Activated CD8-positive, alpha-beta memory T cell treated with anti-CD3 and anti-CD28 coated beads, Interleukin-2, amount 50 U/mL, for 48 hours (primary cell): Measurements from ENCODE around the gene NPSR1.

ENCODE experiments used
- DNase-seq: peaks from one replicate; pipeline ENCODE4 v3.0.0-alpha.2; 2020

The NPSR1 gene

GRCh38 chr7:34723338-34723737 lies 65.3 kb downstream of the NPSR1 start:
- DNase-seq = no peak

DNA sequence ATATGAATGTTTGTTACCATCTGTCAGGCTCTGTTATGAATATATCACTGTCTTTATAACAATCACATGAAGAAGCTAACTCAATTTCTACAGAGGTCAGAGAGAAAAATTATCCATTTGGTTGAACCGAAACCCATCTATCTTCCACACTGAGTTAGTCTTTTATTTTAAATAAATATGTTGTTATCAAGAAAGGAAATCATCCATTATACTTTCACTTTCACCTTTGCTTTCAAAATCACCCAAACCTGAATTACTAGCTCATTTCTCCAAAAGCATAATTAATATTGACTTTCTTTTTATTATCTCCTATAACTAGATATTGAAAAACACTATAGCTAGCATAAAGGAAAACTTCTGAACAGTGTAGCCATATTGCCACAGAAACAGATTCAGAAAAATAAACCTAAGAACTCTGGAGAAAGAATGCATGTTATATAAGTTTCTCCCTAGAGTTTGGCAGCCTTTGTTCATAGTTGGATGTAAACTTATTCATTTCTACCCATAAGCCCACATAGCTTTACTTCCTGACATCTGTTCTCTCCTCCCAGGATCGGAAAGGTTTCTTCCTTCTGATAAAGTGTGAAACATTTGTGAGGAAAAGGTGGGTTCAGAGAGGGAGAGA lies 66.0 kb downstream of the NPSR1 start:
- DNase-seq = no peak

GRCh38 chr7:34726221-34726620 lies 68.2 kb downstream of the NPSR1 start:
- no peak for DNase-seq

DNA sequence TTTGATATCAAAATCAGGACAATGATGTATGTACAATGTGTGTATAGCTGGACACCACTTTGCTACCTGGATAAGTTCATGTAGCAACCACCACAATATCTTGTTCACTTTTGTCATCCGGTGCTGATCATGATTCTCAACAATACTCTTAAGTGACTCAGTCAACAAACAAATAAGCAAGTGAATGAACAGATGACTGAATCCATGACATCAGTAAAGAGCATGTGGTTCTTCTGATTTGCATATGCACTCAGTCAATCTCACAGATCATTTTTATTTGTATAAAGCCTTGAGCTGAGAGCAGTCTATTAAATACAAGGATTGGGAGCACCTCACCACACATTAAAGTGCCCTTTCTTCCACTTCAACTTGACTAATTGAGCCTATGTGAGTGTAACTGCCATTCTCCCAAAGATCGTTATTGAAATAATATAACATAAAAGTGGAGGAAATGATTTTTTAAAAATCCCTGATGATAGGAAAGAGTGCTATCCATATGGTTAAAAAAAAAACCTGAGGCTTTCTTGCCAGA lies 69.5 kb downstream of the NPSR1 start:
- no peak for DNase-seq

GRCh38 chr7:34728156-34728555 lies 70.1 kb downstream of the NPSR1 start:
- DNase-seq = no peak

GRCh38 chr7:34734771-34735170 lies 76.8 kb downstream of the NPSR1 start:
- no peak for DNase-seq

- DNase-seq = no peak
These were observed 77.5 kb downstream of the NPSR1 start for GRCh38 chr7:34735526-34735925.

DNA sequence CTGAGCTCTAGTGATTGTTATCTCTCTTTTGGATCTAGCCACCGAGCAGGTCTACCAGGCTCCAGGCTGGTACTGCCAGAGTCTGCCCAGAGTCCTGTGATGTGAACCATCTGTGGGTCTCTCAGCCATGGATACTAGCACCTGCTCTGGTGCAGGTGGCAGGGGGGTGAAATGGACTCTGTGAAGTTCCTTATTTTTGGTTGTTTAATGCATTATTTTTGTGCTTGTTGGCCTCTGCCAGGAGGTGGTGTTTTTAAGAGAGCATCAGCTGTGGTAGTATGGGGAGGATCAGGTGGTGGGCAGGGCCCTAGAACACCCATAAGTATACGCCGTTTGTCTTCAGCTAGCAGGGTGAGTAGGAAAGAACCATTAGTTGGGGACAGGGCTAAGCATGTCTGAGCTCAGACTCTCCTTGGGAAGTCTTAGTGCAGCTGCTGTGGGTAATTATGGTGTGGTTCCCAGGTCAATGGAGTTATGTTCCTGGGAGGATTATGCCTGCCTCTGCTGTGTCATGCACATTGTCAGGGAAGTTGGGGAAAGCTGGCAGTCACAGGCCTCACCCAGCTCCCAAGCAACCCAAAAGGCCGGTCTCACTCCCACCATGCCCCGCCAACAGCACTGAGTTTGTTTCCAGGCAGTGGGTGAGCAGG lies 81.8 kb downstream of the NPSR1 start:
- DNase-seq = no peak

DNA sequence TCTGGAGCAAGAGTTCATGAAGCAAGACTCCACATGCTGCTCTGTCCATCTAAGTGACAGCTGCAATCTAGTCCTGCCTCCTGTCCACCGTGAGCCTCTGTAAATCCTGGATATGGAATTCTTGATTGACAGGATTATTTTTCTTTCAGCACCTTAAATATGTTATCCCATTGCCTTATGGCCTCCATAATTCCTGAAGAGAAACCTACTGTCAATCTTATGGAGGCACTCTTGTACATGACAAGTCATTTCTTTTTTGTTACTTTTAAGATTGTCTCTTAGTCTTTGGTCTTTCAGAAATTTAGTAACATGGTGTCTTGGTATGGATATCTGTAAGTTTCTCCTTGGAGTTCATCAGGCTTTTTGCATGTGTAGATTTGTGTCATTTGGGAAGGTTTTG lies 82.8 kb downstream of the NPSR1 start:
- DNase-seq = no peak

GRCh38 chr7:34747176-34747781 lies 89.3 kb downstream of the NPSR1 start:
- DNase-seq = no peak

DNA sequence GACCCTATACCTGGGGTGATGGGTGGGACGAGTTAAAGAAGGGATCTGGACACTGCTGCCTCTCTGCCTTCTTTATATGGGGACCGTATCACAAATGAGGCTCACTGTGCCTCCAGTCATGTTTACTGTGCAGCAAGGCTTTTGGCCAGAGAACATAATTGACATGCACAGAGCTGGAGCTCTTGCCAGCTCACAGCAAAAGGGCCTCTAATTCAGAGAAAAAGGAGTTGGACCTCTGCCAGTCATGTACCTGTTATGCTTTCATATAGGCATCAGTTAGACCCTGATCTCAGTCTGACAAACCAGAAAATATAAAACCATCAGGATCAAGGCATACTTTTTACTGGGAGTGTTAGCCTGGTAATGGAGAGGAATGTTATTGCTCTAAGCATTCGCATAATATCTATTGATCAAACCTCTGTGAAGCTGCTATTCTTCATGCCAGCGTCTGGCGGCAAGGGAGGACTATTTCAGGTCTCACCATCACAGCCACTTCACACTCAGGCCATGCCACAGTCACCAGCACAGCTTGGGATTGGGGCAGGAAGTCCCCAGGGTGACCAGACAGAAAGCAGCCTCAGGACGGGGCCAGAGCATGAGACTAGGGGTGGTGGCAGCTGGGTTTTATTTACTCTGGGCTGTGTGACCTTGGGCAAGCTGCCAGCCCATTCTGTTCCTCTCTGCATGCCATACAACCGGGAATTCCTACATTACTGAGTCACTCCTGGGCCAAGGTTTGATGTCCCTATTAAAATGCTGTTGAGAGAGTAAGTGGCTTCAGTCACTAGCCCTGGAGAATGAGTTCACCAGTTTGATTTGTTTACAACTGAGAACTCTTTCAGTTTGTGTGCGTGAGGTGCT lies 90.1 kb downstream of the NPSR1 start:
- no peak for DNase-seq

GRCh38 chr7:34748728-34749089 lies 90.7 kb downstream of the NPSR1 start:
- DNase-seq = no peak

- DNase-seq = no peak
These were observed 91.4 kb downstream of the NPSR1 start for GRCh38 chr7:34749446-34749845.

GRCh38 chr7:34750209-34750608 lies 92.2 kb downstream of the NPSR1 start:
- DNase-seq = no peak

DNA sequence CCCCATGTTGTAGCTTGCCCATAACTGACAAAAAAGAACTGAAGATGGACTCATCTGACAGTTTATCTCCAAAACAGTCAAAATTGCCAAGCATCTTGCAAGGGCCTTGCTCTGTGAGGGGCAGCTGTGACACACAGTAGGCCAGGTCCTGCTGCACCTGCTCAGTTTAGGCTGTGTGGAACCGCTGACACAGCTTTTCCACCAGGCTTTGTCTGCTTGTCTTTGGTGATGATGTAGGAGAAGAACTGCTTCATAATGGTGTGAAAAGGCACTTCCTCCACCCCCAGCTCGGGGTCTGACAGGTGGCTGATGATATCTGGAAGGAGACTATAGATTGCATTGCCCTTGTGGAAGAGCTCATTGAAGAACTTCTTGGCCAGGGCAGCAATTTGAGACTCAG lies 92.6 kb downstream of the NPSR1 start:
- DNase-seq = no peak

GRCh38 chr7:34751725-34752643 lies 94.0 kb downstream of the NPSR1 start:
- DNase-seq = no peak

DNA sequence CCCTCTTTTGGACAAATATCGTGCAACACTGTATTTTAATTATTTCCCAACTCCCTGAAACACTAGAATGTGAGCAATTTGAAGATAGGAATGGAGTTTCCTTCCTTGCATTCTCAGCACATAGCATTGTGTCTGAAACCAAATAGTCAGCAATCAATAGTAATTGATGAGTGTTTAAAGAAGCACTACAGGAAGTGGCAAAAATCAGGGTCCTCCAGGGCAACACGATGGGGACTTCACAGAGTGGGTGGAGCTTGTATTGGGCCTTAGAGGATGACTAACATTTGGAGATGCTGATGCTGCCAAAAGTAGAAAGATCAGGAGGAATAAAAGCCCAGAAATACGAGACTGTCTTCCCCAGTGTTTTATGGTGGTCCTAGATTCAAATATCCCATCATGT lies 94.9 kb downstream of the NPSR1 start:
- DNase-seq = no peak

DNA sequence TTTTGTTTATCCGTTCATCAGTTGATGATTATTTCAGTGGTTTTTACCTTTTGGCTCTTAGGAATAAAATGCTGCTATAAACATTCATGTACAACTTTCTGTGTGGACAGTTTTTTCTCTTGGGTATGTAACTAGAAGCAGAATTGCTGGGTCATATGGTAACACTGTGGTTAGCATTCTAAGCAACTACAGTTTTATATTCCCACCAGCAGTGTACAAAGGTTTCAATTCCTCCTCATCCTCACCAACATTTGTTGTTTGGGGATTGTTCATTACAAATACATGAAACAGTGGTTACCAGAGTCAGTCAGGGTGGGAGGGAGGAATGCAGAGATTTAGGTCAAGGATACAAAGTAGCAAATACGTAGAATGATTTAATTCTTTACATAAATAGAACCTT lies 97.0 kb downstream of the NPSR1 start:
- no peak for DNase-seq

DNA sequence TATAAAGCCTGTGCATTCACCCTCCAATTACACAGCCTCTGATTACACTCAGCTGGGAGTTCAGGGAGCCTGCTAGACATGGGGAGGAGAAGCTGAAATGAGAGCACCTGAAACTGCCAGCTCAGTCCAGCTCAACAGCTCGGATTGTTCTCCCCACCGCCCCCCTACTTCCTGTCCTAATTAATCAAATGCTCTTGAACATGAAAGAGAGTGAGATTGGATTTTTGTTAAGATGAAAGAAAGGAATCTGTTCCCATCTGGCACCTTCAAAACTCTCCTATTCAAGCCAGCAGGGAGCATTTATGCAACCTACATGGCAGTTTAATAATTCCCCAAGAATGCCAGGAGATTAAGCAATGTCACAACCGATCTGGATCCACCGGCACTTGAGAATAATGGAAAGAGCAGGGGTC lies 98.0 kb downstream of the NPSR1 start:
- no peak for DNase-seq

- no peak for DNase-seq
These were observed 98.7 kb downstream of the NPSR1 start for GRCh38 chr7:34756691-34757090.

GRCh38 chr7:34757570-34758110 lies 99.6 kb downstream of the NPSR1 start:
- no peak for DNase-seq

GRCh38 chr7:34758111-34758601 lies 100.1 kb downstream of the NPSR1 start:
- DNase-seq = no peak
